GM18508 (cell line): ENCODE results near the gene IGFL2.
"Not testable (repeated sequence)": the region's sequence is repeated elsewhere in the genome, so short reads cannot be mapped to it uniquely, and the experiment has no call there.

Source experiments
- ATAC-seq: cut with Tn5 transposase; IDR thresholded peaks from one replicate; pipeline ENCODE4 v1.9.1; 2021; ENCODE audit warnings: moderate number of reproducible peaks; ENCODE audit not compliant: insufficient read depth, unreplicated experiment

Gene IGFL2

DNA sequence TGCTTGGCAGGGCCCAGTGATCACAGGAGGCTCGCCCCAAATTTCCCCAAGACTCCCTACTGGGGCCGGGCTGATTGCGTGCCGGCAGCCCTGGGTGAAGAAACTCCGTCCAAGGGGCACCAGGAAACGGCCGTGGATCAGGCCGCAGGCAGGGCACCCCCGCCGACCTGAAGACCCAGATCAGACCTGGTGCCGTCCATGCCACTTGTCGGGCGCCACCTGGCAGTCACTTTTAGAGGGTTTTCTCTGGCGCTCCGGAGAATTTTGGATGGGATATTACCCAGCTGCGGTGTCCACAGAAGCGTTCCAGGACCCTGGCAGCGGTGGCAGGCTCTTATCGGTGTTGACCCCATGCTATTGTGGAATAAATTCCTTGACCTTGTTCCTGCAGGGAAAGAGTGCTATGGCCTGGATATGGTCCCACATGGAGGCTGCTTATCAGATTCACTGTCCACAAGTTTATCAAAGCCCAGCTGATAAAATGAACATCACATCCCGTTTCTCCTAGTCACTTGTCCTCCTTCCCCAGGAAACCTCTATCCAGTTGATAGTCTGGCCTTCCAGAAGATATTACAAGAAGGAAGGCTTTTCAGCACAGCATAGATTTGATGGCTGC is 38.2 kb downstream of the IGFL2 start:
- ATAC-seq: no peak

- no peak for ATAC-seq
Observed at GRCh38 chr19:46186717-46187101, 38.7 kb downstream of the IGFL2 start.

- ATAC-seq: no peak
Observed at GRCh38 chr19:46189971-46190888, 42.2 kb downstream of the IGFL2 start.

- no peak for ATAC-seq
Observed at GRCh38 chr19:46191356-46191755, 43.3 kb downstream of the IGFL2 start.

- no peak for ATAC-seq
Observed at GRCh38 chr19:46191972-46192371, 43.9 kb downstream of the IGFL2 start.

DNA sequence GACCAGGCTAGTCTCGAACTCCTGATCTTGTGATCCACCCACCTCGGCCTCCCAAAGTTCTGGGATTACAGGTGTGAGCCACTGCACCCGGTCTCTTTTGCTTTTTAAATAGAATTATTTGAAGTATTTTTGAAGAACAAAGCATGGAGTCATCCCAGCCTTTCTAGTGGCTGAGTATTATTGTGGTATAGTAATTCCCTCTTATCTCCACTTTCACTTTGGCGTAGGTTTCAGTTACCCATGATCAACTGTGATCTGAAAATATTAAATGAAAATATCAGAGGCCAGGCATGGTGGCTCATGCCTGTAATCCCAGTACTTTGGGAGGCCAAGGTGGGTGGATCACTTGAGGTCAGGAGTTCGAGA is 44.6 kb downstream of the IGFL2 start:
- not testable (repeated sequence) for ATAC-seq

DNA sequence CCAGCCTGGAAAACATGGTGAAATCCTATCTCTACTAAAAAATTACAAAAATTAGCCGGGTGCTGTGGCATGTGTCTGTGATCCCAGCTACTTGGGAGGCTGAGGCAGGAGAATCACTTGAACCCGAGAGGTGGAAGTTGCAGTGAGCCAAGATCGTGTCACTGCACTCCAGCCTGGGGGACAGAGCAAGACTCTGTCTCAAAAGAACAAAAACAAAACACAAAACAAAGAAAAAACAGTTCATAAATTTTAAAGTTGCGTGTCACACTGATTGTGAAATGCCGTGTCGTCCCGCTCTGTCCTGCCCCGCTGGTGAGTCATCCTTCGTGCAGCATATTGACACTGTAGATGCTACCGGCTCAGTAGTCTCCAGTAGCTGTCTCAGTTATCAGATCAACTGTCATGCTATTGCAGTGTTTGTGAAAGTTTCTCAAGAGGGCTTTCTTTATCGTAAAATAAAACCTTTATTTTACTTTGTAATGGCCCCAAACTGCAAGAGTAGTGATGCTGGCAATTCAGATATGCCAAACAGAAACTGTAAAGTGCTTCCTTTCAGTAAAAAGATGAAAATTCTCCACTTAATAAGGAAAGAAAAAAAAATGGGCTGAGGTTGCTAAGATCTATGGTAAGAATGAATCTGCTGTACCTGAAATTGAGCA is 45.1 kb downstream of the IGFL2 start:
- no peak for ATAC-seq

GRCh38 chr19:46193678-46194077 is 45.6 kb downstream of the IGFL2 start:
- no peak for ATAC-seq

DNA sequence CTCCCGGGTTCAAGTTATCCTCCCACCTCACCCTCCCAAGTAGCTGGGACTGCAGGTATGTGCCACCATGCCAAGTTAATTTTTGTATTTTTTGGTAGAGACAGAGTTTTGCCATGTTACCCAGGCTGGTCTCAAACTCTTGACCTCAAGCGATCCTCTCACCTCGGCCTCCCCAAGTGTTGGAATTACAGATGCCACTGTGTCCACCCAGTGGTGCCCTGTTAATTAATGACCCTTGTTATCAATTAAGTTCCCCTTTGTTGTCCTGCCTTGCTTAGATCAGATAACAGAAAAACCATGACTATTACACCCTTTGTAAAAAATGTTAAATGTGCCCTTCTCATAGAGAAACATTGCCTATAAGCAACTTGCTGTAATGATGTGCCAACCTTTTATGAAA is 47.1 kb downstream of the IGFL2 start:
- no peak for ATAC-seq

DNA sequence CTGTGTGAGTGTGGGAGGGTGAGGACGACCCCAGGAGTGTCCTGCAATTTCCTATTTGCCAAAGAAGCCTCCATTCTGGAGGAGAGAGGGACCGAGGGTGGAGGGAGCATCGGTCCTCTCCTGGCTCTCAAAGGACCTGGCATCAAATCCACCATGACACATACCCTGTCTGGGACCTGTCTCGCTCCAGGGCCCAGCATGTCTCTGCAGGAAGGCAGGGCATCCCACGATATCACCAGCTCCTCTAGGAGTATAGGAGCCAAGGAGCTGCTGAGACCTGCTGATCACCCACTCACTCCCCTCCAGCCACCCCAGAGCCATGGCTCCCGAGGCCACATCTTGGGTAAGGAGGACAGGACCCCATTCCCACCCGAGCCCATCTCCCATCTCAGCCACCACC is 47.9 kb downstream of the IGFL2 start:
- ATAC-seq: not testable (repeated sequence)

DNA sequence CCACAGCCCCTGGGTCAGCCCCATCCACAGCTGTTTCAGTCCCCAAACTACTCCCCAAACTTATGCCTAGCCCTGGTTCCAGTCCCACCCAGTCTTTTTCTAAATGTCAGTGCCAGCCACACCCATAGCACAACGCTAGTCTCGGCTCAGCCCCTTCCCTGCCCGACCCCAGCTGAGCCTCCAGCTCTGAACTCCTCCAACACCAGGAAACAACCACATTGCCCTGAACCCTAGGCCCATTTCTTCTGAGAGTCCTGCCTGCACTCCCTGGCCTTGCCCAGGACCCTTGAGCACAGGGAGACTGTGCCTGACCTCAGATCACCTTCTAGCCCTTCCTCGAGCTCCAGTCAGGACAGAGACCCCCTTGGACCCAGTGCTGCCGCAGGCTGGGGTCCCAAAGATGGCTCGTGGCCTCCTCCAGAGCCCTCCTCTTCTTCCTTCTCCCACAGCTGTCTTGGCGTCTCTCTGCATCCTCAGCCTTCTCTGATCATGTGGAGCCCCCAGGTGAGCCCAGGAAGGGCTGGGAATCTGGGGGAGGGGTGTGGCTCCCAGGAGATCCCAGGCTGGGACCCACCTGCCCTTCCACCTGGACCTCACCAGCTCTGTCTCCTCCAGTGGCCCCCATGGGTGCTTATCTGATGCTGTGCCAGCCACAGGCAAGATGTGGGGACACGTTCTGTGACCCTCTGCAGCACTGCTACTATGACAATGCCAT is 48.5 kb downstream of the IGFL2 start:
- no peak for ATAC-seq

- ATAC-seq: no peak
Observed at GRCh38 chr19:46197314-46198070, 49.5 kb downstream of the IGFL2 start.

- ATAC-seq: no peak
Observed at GRCh38 chr19:46198756-46199155, 50.7 kb downstream of the IGFL2 start.

- ATAC-seq: no peak
Observed at GRCh38 chr19:46201454-46202310, 53.6 kb downstream of the IGFL2 start.

- no peak for ATAC-seq
Observed at GRCh38 chr19:46202426-46202825, 54.4 kb downstream of the IGFL2 start.

DNA sequence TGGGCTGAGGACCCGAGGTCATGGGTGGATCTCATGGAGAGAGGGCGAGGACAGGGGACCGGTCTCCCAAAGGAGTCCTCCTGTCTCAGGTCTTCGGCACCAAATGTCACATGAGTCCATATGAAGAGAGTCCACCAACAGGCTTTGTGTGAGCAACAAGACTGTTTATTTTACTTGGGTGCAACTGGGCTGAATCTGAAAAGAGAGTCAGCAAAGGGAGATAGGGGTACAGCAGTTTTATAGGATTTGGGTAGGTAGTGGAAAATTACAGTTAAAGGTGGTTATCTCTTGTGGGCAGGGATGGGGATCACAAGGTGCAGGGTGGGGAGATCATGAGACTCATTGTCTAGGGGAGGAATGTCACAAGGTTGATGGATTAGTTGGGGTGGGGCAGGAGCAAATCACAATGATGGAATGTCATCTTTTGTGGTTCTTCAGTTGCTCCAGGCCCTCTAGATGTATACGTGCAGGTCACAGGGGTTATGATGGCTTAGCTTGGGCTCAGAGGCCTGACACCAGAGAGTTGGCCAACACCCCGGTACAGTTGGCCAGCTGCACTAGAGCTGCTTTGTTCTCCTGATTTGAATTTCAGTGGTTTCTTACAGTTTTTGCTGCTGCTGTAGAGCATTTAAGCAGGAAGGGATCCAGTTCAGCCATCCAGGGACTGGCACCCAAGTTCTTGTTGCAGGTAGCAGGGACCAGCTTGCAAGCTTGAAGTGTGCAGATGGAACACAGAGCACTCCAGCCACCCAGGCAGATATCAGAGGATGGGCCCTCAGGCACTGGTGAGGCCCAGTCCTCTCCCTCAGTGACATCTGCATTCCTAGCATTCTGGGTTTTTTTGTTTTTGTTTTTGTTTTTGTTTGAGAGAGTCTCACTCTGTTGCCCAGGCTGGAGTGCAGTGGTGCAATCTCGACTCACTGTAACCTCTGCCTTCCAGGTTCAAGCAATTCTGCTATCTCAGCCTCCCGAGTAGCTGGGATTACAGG is 55.1 kb downstream of the IGFL2 start:
- ATAC-seq: no peak

GRCh38 chr19:46204008-46204407 is 56.0 kb downstream of the IGFL2 start:
- no peak for ATAC-seq
